Astrocyte (in vitro differentiated cells and primary cell): Measurements from ENCODE around the gene LDLRAD1. TPM values are rescaled to one million over a fixed set of nuclear protein-coding genes. Genes with fewer than 3 reads are reported as not detected.

ENCODE experiments used
- DNase-seq: peaks from one replicate; pipeline ENCODE4 v3.0.0-alpha.2; 2010; ENCODE audit warnings: low read depth
- FAIRE-seq: peaks from 2 replicates; lab custom pipeline; 2011; peaks lifted over from hg19 to GRCh38; lab: Jason Lieb, UNC
- H2AFZ ChIP-seq: 2 replicates; pipeline ENCODE4 v1.6.0; 2012; ENCODE audit warnings: low read depth, low read length, inconsistent platforms
- H3K27ac ChIP-seq: 2 replicates; pipeline ENCODE4 v1.5.1; 2011; ENCODE audit warnings: low read depth, low read length, inconsistent platforms
- H3K27me3 ChIP-seq: 2 replicates; pipeline ENCODE4 v1.6.0; 2011; ENCODE audit warnings: low read length, inconsistent platforms; ENCODE audit not compliant: insufficient read depth
- H3K36me3 ChIP-seq: 2 replicates; pipeline ENCODE4 v1.5.1; 2011; ENCODE audit warnings: low read length, inconsistent platforms; ENCODE audit not compliant: insufficient read depth
- H3K4me1 ChIP-seq: 2 replicates; pipeline ENCODE4 v1.5.1; 2011; ENCODE audit warnings: low read length, inconsistent platforms; ENCODE audit not compliant: insufficient read depth
- H3K4me2 ChIP-seq: 2 replicates; pipeline ENCODE4 v1.6.0; 2012; ENCODE audit warnings: low read length, inconsistent platforms
- H3K4me3 ChIP-seq: 2 replicates; pipeline ENCODE4 v1.5.1; 2011; ENCODE audit warnings: low read depth, mild to moderate bottlenecking, low read length, inconsistent platforms; ENCODE audit not compliant: insufficient read depth
- H3K79me2 ChIP-seq: 2 replicates; pipeline ENCODE4 v1.6.0; 2012; ENCODE audit warnings: mild to moderate bottlenecking, low read length, inconsistent platforms; ENCODE audit not compliant: insufficient read depth
- H3K9ac ChIP-seq: 2 replicates; pipeline ENCODE4 v1.6.0; 2012; ENCODE audit warnings: mild to moderate bottlenecking, low read length, inconsistent platforms
- H3K9me3 ChIP-seq: 2 replicates; pipeline ENCODE4 v1.5.1; 2012; ENCODE audit warnings: low read depth, mild to moderate bottlenecking, low read length, inconsistent platforms; ENCODE audit not compliant: insufficient read depth
- H4K20me1 ChIP-seq: 2 replicates; pipeline ENCODE4 v1.6.0; 2012; ENCODE audit warnings: low read length, inconsistent platforms; ENCODE audit not compliant: insufficient read depth
- H3K27ac Mint-ChIP-seq: one replicate; pipeline ENCODE4 v1.8.0; 2021; ENCODE audit warnings: mild to moderate bottlenecking, mixed read lengths; ENCODE audit not compliant: unreplicated experiment
- H3K27me3 Mint-ChIP-seq: one replicate; pipeline ENCODE4 v1.8.0; 2021; ENCODE audit warnings: low read depth, mixed read lengths; ENCODE audit not compliant: unreplicated experiment
- H3K36me3 Mint-ChIP-seq: one replicate; pipeline ENCODE4 v1.8.0; 2021; ENCODE audit warnings: low read depth, mixed read lengths; ENCODE audit not compliant: unreplicated experiment
- H3K4me1 Mint-ChIP-seq: one replicate; pipeline ENCODE4 v1.8.0; 2021; ENCODE audit warnings: low read depth, mixed read lengths; ENCODE audit not compliant: unreplicated experiment
- H3K4me3 Mint-ChIP-seq: one replicate; pipeline ENCODE4 v1.8.0; 2021; ENCODE audit warnings: mild to moderate bottlenecking, moderate library complexity, mixed read lengths; ENCODE audit not compliant: unreplicated experiment
- H3K9me3 Mint-ChIP-seq: one replicate; pipeline ENCODE4 v1.8.0; 2021; ENCODE audit warnings: mild to moderate bottlenecking, mixed read lengths; ENCODE audit not compliant: unreplicated experiment
- CTCF ChIP-seq: IDR thresholded peaks from 2 replicates; pipeline ENCODE4 v1.5.1; 2011; ENCODE audit warnings: low read depth, mild to moderate bottlenecking, inconsistent platforms, low read length, moderate library complexity; ENCODE audit not compliant: insufficient read depth
- EZH2 ChIP-seq: IDR thresholded peaks from 2 replicates; pipeline ENCODE4 v1.6.1; 2012; ENCODE audit warnings: mild to moderate bottlenecking, low read length, inconsistent platforms; ENCODE audit not compliant: insufficient read depth
- microRNA-seq: library from miRNA; unstranded; fragments of <30 nt; microRNA quantifications from one replicate; pipeline ENCODE4 v1.2.0, GENCODE V29; 2020
- total RNA-seq: library from RNA; stranded (reverse); gene quantifications from 2 replicates; pipeline ENCODE4 v1.2.1, GENCODE V29; 2021

Gene LDLRAD1
- total RNA-seq, 1 donor from 2014 or later: not detected

DNA sequence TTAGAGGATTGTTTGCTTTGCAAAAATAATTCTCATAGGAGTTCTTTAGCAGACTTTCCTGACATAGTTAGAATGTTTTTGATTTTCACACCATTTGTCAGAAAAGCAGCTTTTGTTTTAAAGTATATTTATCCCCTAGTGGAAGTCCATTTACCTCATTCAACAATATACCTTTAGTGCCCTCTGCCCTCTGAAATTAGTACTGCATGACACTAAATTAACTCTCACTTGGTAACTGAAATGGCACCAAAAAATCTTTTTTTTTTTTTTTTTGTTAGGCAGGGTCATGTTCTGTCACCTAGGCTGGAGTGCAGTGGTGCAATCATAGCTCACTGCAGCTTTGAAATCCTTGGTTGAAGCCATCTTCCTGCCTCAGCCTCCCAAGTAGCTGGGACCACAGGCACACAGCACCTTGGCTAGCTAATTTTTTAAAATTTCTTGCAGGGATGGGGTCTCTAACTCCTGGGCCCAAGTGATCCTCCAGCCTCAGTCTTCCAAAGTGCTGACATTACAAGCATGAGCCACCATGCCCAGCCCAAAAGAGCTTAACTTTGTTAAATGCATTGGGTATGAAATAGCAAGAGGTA is 58.2 kb downstream of the LDLRAD1 start:
- no peak for FAIRE-seq
- H3K36me3 ChIP-seq: peaks cover 32% of the 10 kb centered on the region
- Mint-ChIP-seq H3K4me3 (no peak overlapping the region), H3K27me3 (no peaks in the 10 kb centered on the region), H3K4me1 (peaks cover 24% of the 10 kb centered on the region), H3K27ac (no peak overlapping the region), H3K9me3 (no peaks in the 10 kb centered on the region), H3K36me3 (no peaks in the 10 kb centered on the region)
- H3K27ac ChIP-seq: no peak overlapping the region
- H3K4me1 ChIP-seq: peaks cover 13% of the 10 kb centered on the region
- H4K20me1 ChIP-seq: peaks cover 18% of the 10 kb centered on the region
- no peak overlapping the region for H3K9ac ChIP-seq
- H3K9me3 ChIP-seq: no peaks in the 10 kb centered on the region
- H3K27me3 ChIP-seq: no peaks in the 10 kb centered on the region
- H3K4me2 ChIP-seq: no peak overlapping the region
- no peak for TF ChIP-seq EZH2
- TF ChIP-seq CTCF: peak; percentile 42
- H3K79me2 ChIP-seq: peaks cover 8% of the 10 kb centered on the region
- no peak overlapping the region for H2AFZ ChIP-seq
- DNase-seq: no peak
- no peak overlapping the region for H3K4me3 ChIP-seq

Small RNA genes within 50 kb of the gene (microRNA-seq; reads per million reads assigned to microRNA genes)
- gene MIR4781: 4.1 reads per million, percentile 15 among the genes with 10 or more reads in this experiment

Other genes starting within 250 kb of the LDLRAD1 start
- 14.1 and 14.8 TPM in 2 replicates for gene NDC1, start 179.9 kb downstream of the LDLRAD1 start, total RNA-seq
- 27.1 and 27.5 TPM in 2 replicates for gene YIPF1, start 128.4 kb downstream of the LDLRAD1 start, total RNA-seq
- not detected in 2 replicates for gene DIO1, start 124.0 kb downstream of the LDLRAD1 start, total RNA-seq
- 25.7 and 29.4 TPM in 2 replicates for gene IFT25, start 72.5 kb downstream of the LDLRAD1 start, total RNA-seq
- gene LRRC42, start 71.8 kb downstream of the LDLRAD1 start, total RNA-seq: 51.1 and 54.6 TPM in 2 replicates
- gene TMEM59, start 35.0 kb upstream of the LDLRAD1 start, total RNA-seq: 315 and 386 TPM in 2 replicates
- gene TCEANC2, start 35.4 kb upstream of the LDLRAD1 start, total RNA-seq: 3.7 and 4.6 TPM in 2 replicates
- gene CDCP2, start 134.8 kb upstream of the LDLRAD1 start, total RNA-seq: not detected in 2 replicates
- gene CYB5RL, start 181.8 kb upstream of the LDLRAD1 start, total RNA-seq: 3.9 TPM in 2 replicates
- 80.0 and 81.4 TPM in 2 replicates for gene MRPL37, start 182.0 kb upstream of the LDLRAD1 start, total RNA-seq